Chondrocyte (in vitro differentiated cells): ENCODE data around the gene CREB3L1. TPM values are rescaled to one million over a fixed set of nuclear protein-coding genes. Genes with fewer than 3 reads are reported as not detected.

Experiments
- DNase-seq: peaks from one replicate; pipeline ENCODE4 v3.0.0; 2021; ENCODE audit warnings: mixed read lengths, low spot score
- H3K27ac Mint-ChIP-seq: one replicate; pipeline ENCODE4 v1.8.0; 2021; ENCODE audit warnings: mild to moderate bottlenecking, moderate library complexity, mixed read lengths; ENCODE audit not compliant: unreplicated experiment
- H3K27me3 Mint-ChIP-seq: 2 replicates; pipeline ENCODE4 v1.8.0; 2021; ENCODE audit warnings: low read depth, mixed read lengths
- H3K36me3 Mint-ChIP-seq: 2 replicates; pipeline ENCODE4 v1.8.0; 2021; ENCODE audit warnings: low read depth, mixed read lengths
- H3K4me1 Mint-ChIP-seq: 2 replicates; pipeline ENCODE4 v1.8.0; 2021; ENCODE audit warnings: low read depth, mild to moderate bottlenecking, mixed read lengths
- H3K4me3 Mint-ChIP-seq: one replicate; pipeline ENCODE4 v1.8.0; 2021; ENCODE audit warnings: mild to moderate bottlenecking, moderate library complexity, mixed read lengths; ENCODE audit not compliant: unreplicated experiment
- H3K9me3 Mint-ChIP-seq: 2 replicates; pipeline ENCODE4 v1.8.0; 2021; ENCODE audit warnings: low read depth, mixed read lengths
- total RNA-seq: library from RNA; stranded (reverse); gene quantifications from 3 replicates; pipeline ENCODE4 v1.2.1, GENCODE V29; 2021
- TF ChIP-seq, protein P1 (sequence below): fragments of 200-600 bp; sonication (generic); IDR thresholded peaks from 2 replicates; pipeline ENCODE4 v1.5.0; 2021; ENCODE audit warnings: antibody characterized with exemption, mild to moderate bottlenecking, moderate library complexity

Gene CREB3L1
- total RNA-seq, 1 donor from 2014 or later = 192 TPM

DNA sequence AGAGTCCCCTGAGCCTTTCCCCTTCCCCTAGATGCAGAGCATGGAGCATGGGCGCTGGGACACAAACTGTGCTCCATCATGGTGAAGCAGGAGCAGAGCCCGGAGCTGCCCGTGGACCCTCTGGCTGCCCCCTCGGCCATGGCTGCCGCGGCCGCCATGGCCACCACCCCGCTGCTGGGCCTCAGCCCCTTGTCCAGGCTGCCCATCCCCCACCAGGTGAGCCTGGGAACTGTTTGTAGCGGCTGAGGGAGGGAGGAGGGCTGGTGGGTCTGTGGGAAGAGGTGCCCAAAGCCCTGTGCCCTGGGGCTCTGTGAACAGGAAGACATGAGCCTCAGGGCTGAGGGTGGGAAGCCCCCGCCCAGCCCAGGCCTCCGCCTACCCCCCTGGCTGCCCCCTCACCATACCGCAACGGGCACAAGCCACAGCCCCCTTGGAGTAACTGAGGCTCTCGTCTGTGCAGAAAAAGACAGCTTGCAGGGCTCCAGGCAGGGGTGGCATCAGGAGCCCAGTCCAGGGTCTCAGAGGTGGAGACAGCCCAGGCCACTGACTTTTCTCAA lies 30.4 kb downstream of the CREB3L1 start:
- Mint-ChIP-seq H3K36me3 (peaks cover 22% of the 10 kb centered on the region), H3K27ac (no peak overlapping the region), H3K4me3 (no peak overlapping the region), H3K27me3 (no peaks in the 10 kb centered on the region), H3K4me1 (peaks cover 24% of the 10 kb centered on the region), H3K9me3 (no peaks in the 10 kb centered on the region)
- TF ChIP-seq, protein P1, sequence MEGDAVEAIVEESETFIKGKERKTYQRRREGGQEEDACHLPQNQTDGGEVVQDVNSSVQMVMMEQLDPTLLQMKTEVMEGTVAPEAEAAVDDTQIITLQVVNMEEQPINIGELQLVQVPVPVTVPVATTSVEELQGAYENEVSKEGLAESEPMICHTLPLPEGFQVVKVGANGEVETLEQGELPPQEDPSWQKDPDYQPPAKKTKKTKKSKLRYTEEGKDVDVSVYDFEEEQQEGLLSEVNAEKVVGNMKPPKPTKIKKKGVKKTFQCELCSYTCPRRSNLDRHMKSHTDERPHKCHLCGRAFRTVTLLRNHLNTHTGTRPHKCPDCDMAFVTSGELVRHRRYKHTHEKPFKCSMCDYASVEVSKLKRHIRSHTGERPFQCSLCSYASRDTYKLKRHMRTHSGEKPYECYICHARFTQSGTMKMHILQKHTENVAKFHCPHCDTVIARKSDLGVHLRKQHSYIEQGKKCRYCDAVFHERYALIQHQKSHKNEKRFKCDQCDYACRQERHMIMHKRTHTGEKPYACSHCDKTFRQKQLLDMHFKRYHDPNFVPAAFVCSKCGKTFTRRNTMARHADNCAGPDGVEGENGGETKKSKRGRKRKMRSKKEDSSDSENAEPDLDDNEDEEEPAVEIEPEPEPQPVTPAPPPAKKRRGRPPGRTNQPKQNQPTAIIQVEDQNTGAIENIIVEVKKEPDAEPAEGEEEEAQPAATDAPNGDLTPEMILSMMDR = no peak
- DNase-seq = no peak

DNA sequence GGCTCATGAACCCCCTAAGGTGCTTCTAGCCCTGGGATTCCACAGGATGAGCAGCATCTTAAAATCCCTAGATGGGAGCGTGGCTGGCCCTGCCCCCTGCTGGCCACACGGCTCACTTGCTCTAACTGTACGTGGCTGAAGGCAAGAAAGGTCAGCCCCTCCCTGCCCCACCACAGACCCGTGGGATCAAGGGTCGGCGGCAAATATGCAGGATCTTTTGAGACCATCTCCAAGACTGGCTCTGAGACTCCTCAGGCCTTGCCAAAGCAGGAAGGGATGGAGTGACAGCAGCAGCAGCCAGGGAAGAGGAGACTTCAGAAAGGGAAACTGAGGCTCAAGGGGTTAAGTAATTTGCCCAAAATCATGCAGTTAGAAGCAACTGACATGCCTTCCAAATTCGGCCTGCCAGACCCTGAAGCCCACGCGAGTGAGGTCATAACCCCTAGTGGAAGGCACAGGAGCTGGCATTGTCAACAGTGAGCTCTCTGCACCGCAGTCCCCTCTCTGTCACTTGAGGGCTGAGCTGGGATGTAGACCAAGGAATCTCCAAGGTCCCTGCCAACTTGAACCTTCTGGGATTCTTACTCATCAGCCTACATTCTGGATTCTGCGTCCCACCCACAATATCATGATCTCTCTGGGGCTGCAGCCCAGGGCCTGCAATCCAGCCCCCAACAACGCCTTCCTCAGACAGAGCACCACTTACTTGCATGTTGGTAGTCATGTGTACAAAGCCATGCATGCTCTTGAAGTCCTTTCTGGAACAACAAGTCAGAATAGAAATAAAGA lies 31.4 kb downstream of the CREB3L1 start:
- Mint-ChIP-seq H3K9me3 (no peaks in the 10 kb centered on the region), H3K36me3 (peaks cover 24% of the 10 kb centered on the region), H3K27me3 (no peaks in the 10 kb centered on the region), H3K27ac (peak overlapping the region; percentile 51), H3K4me1 (peaks cover 24% of the 10 kb centered on the region), H3K4me3 (no peak overlapping the region)
- TF ChIP-seq, protein P1 = peak; percentile 89
- no peak for DNase-seq

DNA sequence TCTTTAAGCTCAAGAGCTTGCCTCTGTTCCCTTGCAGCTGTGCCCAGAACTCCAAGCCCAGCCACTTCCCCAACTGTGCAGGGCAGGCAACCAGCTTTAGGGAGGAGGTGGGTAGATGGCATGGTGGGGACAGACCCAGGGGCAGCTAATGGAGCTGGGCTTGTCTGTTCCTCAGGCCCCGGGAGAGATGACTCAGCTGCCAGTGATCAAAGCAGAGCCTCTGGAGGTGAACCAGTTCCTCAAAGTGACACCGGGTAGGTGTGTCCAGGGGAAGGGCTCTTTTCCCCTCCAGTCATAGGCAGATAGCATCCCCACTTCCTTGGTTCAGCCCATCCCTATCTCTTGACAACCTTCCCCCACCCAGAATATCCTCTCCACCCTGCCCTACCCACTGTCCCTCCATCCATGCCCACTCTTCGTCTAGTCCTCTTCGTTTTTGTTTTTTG lies 32.4 kb downstream of the CREB3L1 start:
- no peak for DNase-seq
- TF ChIP-seq, protein P1 = no peak
- Mint-ChIP-seq H3K9me3 (no peaks in the 10 kb centered on the region), H3K27me3 (no peaks in the 10 kb centered on the region), H3K4me1 (peaks cover 24% of the 10 kb centered on the region), H3K36me3 (peaks cover 25% of the 10 kb centered on the region), H3K4me3 (no peak overlapping the region), H3K27ac (no peak overlapping the region)

DNA sequence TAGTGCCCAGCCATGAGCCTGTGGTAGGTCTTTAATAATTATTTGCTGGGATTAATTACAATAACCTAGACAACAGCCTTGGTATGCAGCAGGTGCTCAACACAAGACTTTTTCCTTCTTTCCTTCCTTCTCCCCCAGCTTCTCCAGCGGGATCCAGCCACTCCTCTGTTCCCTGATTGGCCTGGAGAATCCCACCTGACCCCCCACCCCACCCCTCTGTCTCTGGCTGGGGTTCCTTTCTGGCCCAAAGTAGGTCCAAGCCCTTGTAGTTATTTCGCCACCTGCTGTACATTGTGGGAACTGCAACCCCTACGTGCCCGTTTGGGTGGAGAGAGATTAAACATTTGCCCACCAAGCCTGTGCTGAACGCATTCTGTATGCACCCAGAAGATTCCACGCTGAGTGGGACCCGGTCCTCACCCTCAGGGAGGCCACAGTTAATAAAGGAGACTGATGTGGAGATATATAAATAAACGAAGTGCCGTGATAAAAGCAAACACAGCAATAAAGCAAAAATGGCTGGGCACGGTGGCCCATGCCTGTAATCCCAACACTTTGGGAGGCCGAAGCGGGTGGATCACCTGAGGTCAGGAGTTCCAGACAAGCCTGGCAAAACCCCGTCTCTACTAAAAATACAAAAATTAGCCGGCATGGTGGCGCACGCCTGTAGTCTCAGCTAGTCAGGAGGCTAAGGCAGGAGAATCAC lies 37.7 kb downstream of the CREB3L1 start:
- Mint-ChIP-seq H3K27ac (peak overlapping the region; percentile 92), H3K36me3 (peaks cover 29% of the 10 kb centered on the region), H3K4me3 (no peak overlapping the region), H3K9me3 (no peaks in the 10 kb centered on the region), H3K27me3 (no peaks in the 10 kb centered on the region), H3K4me1 (peaks cover 5% of the 10 kb centered on the region)
- TF ChIP-seq, protein P1 = peak; percentile 93
- DNase-seq = no peak

DNA sequence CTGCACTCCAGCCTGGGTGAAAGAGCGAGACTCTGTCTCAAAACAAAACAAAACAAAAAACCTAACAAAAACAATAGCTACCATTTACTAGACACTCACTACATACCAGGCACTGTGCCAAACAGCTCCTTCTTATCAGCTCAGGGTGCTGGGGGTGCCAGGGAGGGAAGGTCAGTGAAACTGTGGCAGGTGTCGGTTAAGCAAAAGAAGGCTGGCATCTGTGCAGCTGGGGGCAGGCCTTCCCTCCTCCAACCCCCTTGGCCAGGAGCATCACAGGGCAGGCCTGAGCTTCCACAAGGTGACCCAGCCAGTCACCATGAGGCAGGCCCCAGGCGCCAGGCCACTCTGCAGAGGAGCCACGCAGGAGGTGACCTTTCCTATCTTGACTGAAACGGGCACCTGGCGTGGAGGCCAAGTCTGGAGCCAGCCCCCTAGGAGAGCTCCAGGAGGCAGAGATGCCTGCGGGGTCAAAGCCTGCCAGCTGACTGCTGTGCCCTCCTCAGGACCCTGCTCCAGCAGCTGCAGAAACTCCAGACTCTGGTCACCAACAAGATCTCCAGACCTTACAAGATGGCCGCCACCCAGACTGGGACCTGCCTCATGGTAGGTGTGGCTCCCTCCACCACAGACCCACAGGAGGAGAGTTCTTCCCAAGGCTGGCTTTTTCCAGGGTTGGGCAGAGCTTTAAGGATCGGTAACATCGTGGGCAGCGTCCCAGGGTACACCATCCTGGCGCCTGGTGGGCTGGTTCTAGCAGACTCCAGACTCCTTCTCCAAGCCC lies 38.5 kb downstream of the CREB3L1 start:
- TF ChIP-seq, protein P1 = no peak
- Mint-ChIP-seq H3K4me1 (peaks cover 5% of the 10 kb centered on the region), H3K27ac (no peak overlapping the region), H3K36me3 (peaks cover 33% of the 10 kb centered on the region), H3K27me3 (no peaks in the 10 kb centered on the region), H3K9me3 (no peaks in the 10 kb centered on the region), H3K4me3 (no peak overlapping the region)
- no peak for DNase-seq
